ENCODE data around the gene CADPS2.

The CADPS2 gene

DNA sequence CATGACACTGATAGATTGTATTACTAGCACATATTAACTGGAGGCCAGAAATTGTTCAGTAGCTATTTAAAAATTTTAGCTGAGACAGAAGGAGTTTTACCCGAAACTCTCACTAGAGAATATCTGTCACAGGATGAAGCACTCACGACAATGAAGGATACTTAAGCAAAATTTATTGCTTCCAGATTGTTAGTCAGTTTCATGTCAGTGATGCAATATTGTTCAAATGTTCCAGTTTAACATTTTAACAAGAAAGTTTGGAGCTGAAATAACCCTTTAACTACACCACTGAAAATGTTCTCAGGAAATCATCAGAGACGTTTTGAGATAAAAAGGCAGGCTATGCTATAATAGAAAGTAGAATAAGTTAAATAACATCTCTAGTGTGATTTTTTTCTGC is 15.0 kb upstream of the CADPS2 start:
- Histone ChIP-seq H3K36me3 (ENCODE audit: insufficient read depth, low read length) (no peaks in the 10 kb centered on the region), H3K79me2 (ENCODE audit: insufficient read depth, low read length) (no peaks in the 10 kb centered on the region), H3K9me2 (ENCODE audit: low read depth, low read length) (no peaks in the 10 kb centered on the region), H3K4me3 (ENCODE audit: low read depth, low read length, poor library complexity, severe bottlenecking) (no peak overlapping the region), H3K9me3 (ENCODE audit: low read length) (no peaks in the 10 kb centered on the region), H3K27me3 (ENCODE audit: insufficient read depth, low read length) (no peaks in the 10 kb centered on the region), H3K4me1 (ENCODE audit: insufficient read depth, low read length, severe bottlenecking) (no peaks in the 10 kb centered on the region), H2AFZ (ENCODE audit: low read length) (no peak overlapping the region), H3F3A (ENCODE audit: insufficient read depth, low read length) (no peaks in the 10 kb centered on the region), H3K4me2 (ENCODE audit: low read length) (no peak overlapping the region), H4K20me1 (ENCODE audit: insufficient read depth, low read length) (no peaks in the 10 kb centered on the region), H3K27ac (ENCODE audit: low read depth, low read length, poor library complexity, severe bottlenecking) (no peak overlapping the region), H3K9ac (ENCODE audit: low read length) (no peak overlapping the region)
- TF ChIP-seq, protein P1, sequence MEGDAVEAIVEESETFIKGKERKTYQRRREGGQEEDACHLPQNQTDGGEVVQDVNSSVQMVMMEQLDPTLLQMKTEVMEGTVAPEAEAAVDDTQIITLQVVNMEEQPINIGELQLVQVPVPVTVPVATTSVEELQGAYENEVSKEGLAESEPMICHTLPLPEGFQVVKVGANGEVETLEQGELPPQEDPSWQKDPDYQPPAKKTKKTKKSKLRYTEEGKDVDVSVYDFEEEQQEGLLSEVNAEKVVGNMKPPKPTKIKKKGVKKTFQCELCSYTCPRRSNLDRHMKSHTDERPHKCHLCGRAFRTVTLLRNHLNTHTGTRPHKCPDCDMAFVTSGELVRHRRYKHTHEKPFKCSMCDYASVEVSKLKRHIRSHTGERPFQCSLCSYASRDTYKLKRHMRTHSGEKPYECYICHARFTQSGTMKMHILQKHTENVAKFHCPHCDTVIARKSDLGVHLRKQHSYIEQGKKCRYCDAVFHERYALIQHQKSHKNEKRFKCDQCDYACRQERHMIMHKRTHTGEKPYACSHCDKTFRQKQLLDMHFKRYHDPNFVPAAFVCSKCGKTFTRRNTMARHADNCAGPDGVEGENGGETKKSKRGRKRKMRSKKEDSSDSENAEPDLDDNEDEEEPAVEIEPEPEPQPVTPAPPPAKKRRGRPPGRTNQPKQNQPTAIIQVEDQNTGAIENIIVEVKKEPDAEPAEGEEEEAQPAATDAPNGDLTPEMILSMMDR (IDR thresholded peaks at IDR 0.05; ENCODE audit: low read length), result no peak
- no peak for TF ChIP-seq EZH2 (IDR thresholded peaks at IDR 0.05; ENCODE audit: borderline replicate concordance, low read length)

DNA sequence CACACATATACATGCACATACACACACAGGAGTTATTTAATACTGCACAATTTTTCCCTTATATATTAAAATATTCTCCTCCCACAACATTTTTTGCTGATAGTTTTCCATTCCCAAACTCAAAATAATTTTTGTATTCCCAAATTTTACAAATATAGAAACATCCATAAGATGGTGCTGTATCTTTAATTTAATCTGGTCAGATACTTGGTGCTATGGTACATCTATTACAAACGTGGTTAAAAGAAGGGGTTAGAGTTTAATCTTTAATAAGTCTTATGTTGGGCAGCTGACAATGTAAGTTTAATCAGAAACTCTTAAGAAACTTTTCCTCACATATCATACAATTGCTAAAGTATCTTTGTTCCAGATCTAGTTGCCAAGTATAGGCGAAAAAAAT is 10.2 kb upstream of the CADPS2 start:
- Histone ChIP-seq H2AFZ (ENCODE audit: low read length) (no peak overlapping the region), H3K27ac (ENCODE audit: low read depth, low read length, poor library complexity, severe bottlenecking) (no peak overlapping the region), H3K9me3 (ENCODE audit: low read length) (no peaks in the 10 kb centered on the region), H3K9me2 (ENCODE audit: low read depth, low read length) (no peaks in the 10 kb centered on the region), H3K4me1 (ENCODE audit: insufficient read depth, low read length, severe bottlenecking) (no peaks in the 10 kb centered on the region), H3K4me3 (ENCODE audit: low read depth, low read length, poor library complexity, severe bottlenecking) (no peak overlapping the region), H3F3A (ENCODE audit: insufficient read depth, low read length) (no peaks in the 10 kb centered on the region), H3K79me2 (ENCODE audit: insufficient read depth, low read length) (no peaks in the 10 kb centered on the region), H3K36me3 (ENCODE audit: insufficient read depth, low read length) (no peaks in the 10 kb centered on the region), H3K4me2 (ENCODE audit: low read length) (no peak overlapping the region), H4K20me1 (ENCODE audit: insufficient read depth, low read length) (no peaks in the 10 kb centered on the region), H3K9ac (ENCODE audit: low read length) (no peak overlapping the region), H3K27me3 (ENCODE audit: insufficient read depth, low read length) (no peaks in the 10 kb centered on the region)
- no peak for TF ChIP-seq EZH2 (IDR thresholded peaks at IDR 0.05; ENCODE audit: borderline replicate concordance, low read length)
- TF ChIP-seq, protein P1 (IDR thresholded peaks at IDR 0.05; ENCODE audit: low read length), result no peak

DNA sequence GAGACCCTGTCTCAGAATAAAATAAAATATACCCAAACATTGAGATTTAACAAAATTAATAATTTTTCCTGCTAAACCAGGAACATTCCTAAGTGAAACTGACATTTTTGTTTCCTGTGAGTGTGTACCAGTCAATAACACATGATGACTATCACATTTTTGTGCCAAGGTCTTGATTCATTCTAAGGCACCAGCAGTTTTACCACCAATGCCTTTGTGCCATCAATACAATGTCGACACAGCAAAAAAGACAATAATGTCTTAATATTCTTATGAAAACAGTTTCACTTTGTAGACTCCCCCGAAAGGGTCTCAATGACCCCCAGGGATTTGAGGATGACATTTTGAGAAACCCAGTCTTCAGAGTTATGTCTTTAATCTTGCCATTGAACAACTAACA is 7.2 kb upstream of the CADPS2 start:
- H3K27ac ChIP-seq (ENCODE audit: low read depth, low read length, poor library complexity, severe bottlenecking), result no peak overlapping the region
- H3K9me3 ChIP-seq (ENCODE audit: low read length), result no peaks in the 10 kb centered on the region
- no peak overlapping the region for H3K9ac ChIP-seq (ENCODE audit: low read length)
- H4K20me1 ChIP-seq (ENCODE audit: insufficient read depth, low read length), result no peaks in the 10 kb centered on the region
- no peaks in the 10 kb centered on the region for H3K4me1 ChIP-seq (ENCODE audit: insufficient read depth, low read length, severe bottlenecking)
- H3K4me3 ChIP-seq (ENCODE audit: low read depth, low read length, poor library complexity, severe bottlenecking), result no peak overlapping the region
- no peak overlapping the region for H3K4me2 ChIP-seq (ENCODE audit: low read length)
- no peaks in the 10 kb centered on the region for H3K79me2 ChIP-seq (ENCODE audit: insufficient read depth, low read length)
- H3K9me2 ChIP-seq (ENCODE audit: low read depth, low read length), result no peaks in the 10 kb centered on the region
- no peak overlapping the region for H2AFZ ChIP-seq (ENCODE audit: low read length)
- H3K27me3 ChIP-seq (ENCODE audit: insufficient read depth, low read length), result no peaks in the 10 kb centered on the region
- no peaks in the 10 kb centered on the region for H3K36me3 ChIP-seq (ENCODE audit: insufficient read depth, low read length)
- TF ChIP-seq, protein P1 (IDR thresholded peaks at IDR 0.05; ENCODE audit: low read length), result no peak
- TF ChIP-seq EZH2 (IDR thresholded peaks at IDR 0.05; ENCODE audit: borderline replicate concordance, low read length), result no peak
- no peaks in the 10 kb centered on the region for H3F3A ChIP-seq (ENCODE audit: insufficient read depth, low read length)
